ENCODE results near the gene PLXNA2.

- TF ChIP-seq EZH2phosphoT487 (IDR thresholded peaks at IDR 0.05; ENCODE audit: borderline replicate concordance) (no peak), CTCF (IDR thresholded peaks at IDR 0.05 in 2 of 3, conservative IDR thresholded peaks at IDR 0.05 in 1 of 3; ENCODE audit: borderline replicate concordance in 1 of 3, insufficient read depth in 1 of 3, low read depth in 2 of 3, low read length in 2 of 3) (no peak), EZH2 (IDR thresholded peaks at IDR 0.05) (no peak), ELF1 (IDR thresholded peaks at IDR 0.05; ENCODE audit: borderline replicate concordance, low read depth) (no peak), EGR1 (IDR thresholded peaks at IDR 0.05; ENCODE audit: low read depth) (no peak), POLR2AphosphoS5 (IDR thresholded peaks at IDR 0.05; ENCODE audit: low read depth, low read length) (no peak)
These were observed 112.4 kb downstream of the PLXNA2 start for GRCh38 chr1:208131621-208132286.

Data from HCT116 (cell line).